Measurements from ENCODE around the gene RTEL1. TPM values are rescaled to one million over a fixed set of nuclear protein-coding genes. Genes with fewer than 3 reads are reported as not detected.

RTEL1 gene
- total and polyA plus RNA-seq, 9 of the 15 experiments (the other 6 are each of a cell fraction or from before 2014, with no cell fraction given), result 0.36 to 61.0 (median 17.9) TPM

- TF ChIP-seq ETV1 (tag; conservative IDR thresholded peaks at IDR 0.05; ENCODE audit: low read depth), result no peak
- TF ChIP-seq ATF1 (CRISPR knock-in tag; IDR thresholded peaks at IDR 0.05), result no peak
- no peak for TF ChIP-seq ATF1 (tag; IDR thresholded peaks at IDR 0.05)
- no peak for TF ChIP-seq ZNF57 (CRISPR knock-in tag; IDR thresholded peaks at IDR 0.05)
- no peak for TF ChIP-seq NCOR1 (IDR thresholded peaks at IDR 0.05)
- no peak for TF ChIP-seq CREB1 (IDR thresholded peaks at IDR 0.05)
- no peak; the same call in 1 of the 2 replicates for TF ChIP-seq CREB1 (CRISPR knock-in tag; IDR thresholded peaks at IDR 0.05)
- no peak for TF ChIP-seq GTF2B (IDR thresholded peaks at IDR 0.05; ENCODE audit: extremely low read depth, insufficient read length)
- TF ChIP-seq TAL1 (IDR thresholded peaks at IDR 0.05), result no peak
- TF ChIP-seq TAF15 (IDR thresholded peaks at IDR 0.05; ENCODE audit: low read depth, low read length), result no peak
- no peak for TF ChIP-seq ZNF224 (CRISPR knock-in tag; IDR thresholded peaks at IDR 0.05)
- no peak for TF ChIP-seq PHTF2 (CRISPR knock-in tag; IDR thresholded peaks at IDR 0.05)
- TF ChIP-seq ZNF639 (CRISPR knock-in tag; conservative IDR thresholded peaks at IDR 0.05 in 1 of 2, IDR thresholded peaks at IDR 0.05 in 1 of 2), result peak in 1 of 2 experiments; percentile 97; a peak in 2 of 4 replicates
- TF ChIP-seq RFX7 (CRISPR knock-in tag; IDR thresholded peaks at IDR 0.05), result no peak
- no peak for TF ChIP-seq BCL6 (CRISPR knock-in tag; IDR thresholded peaks at IDR 0.05)
- no peak for TF ChIP-seq ZNF398 (CRISPR knock-in tag; IDR thresholded peaks at IDR 0.05)
- peak; percentile 67; the same call in 1 of the 2 replicates for TF ChIP-seq RB1 (IDR thresholded peaks at IDR 0.05; ENCODE audit: low read depth)
- TF ChIP-seq HEY1 (CRISPR knock-in tag; IDR thresholded peaks at IDR 0.05; ENCODE audit: borderline replicate concordance), result no peak
- TF ChIP-seq MXI1 (IDR thresholded peaks at IDR 0.05; ENCODE audit: low read depth, low read length), result no peak
- no peak for TF ChIP-seq E2F3 (CRISPR knock-in tag; IDR thresholded peaks at IDR 0.05)
- no peak for TF ChIP-seq WHSC1 (IDR thresholded peaks at IDR 0.05; ENCODE audit: low read length)
- TF ChIP-seq NR2F6 (CRISPR knock-in tag; IDR thresholded peaks at IDR 0.05), result no peak
- TF ChIP-seq ZMIZ1 (IDR thresholded peaks at IDR 0.05; ENCODE audit: low read depth in 2 of 2, low read length in 2 of 2), result no peak
- TF ChIP-seq ZBTB1 (CRISPR knock-in tag; IDR thresholded peaks at IDR 0.05; ENCODE audit: borderline replicate concordance, low read depth), result no peak
These were observed 82.0 kb downstream of the RTEL1 start (continued) for GRCh38 chr20:63740070-63740626.
